A673 (cell line): ENCODE results near the gene GRID1. TPM values are rescaled to one million over a fixed set of nuclear protein-coding genes. Genes with fewer than 3 reads are reported as not detected.

Source experiments
- BruUV-seq: library from RNA; stranded (reverse); fragments of 400-500 nt; replicated peaks from 2 replicates; lab custom pipeline; 2021; lab: Mats Ljungman, UMichigan
- CTCF ChIA-PET: fragments of 300-600 bp; sonication (Branson Sonifier 250); formaldehyde crosslinking; loops from one replicate; lab custom pipeline; 2022; ENCODE audit warnings: antibody characterized with exemption; lab: Charles Lee
- POLR2A ChIA-PET: fragments of 300-600 bp; sonication (Branson Sonifier 250); formaldehyde crosslinking; loops from one replicate; lab custom pipeline; 2022; ENCODE audit warnings: antibody characterized with exemption; ENCODE audit not compliant: low non-redundant PET; lab: Charles Lee
- DNase-seq: peaks from one replicate; pipeline ENCODE4 v3.0.0-alpha.2; 2015; ENCODE audit warnings: low spot score
- H3K27ac ChIP-seq: fragments of 200-600 bp; sonication (generic); 2 replicates; pipeline ENCODE4 v1.5.1; 2016; ENCODE audit warnings: mixed run types, low read depth, mild to moderate bottlenecking, mixed read lengths, antibody characterized with exemption, low read length; ENCODE audit not compliant: poor library complexity, severe bottlenecking
- H3K27me3 ChIP-seq: fragments of 200-600 bp; sonication (generic); replicated peaks from 2 replicates; pipeline ENCODE4 v1.6.1; 2017; ENCODE audit warnings: mixed run types, low read depth, mild to moderate bottlenecking, mixed read lengths, antibody characterized with exemption, low read length; ENCODE audit not compliant: insufficient read depth, poor library complexity
- H3K36me3 ChIP-seq: fragments of 200-600 bp; sonication (generic); 2 replicates; pipeline ENCODE4 v1.6.1; 2016; ENCODE audit warnings: mixed run types, mild to moderate bottlenecking, mixed read lengths, antibody characterized with exemption, low read length; ENCODE audit not compliant: insufficient read depth, poor library complexity, severe bottlenecking
- H3K4me1 ChIP-seq: fragments of 200-600 bp; sonication (generic); 2 replicates; pipeline ENCODE4 v1.6.1; 2017; ENCODE audit warnings: mixed run types, mild to moderate bottlenecking, mixed read lengths, antibody characterized with exemption, low read length; ENCODE audit not compliant: insufficient read depth, poor library complexity, severe bottlenecking
- H3K4me3 ChIP-seq: fragments of 200-600 bp; sonication (generic); 2 replicates; pipeline ENCODE4 v1.5.1; 2016; ENCODE audit warnings: low read depth, mixed run types, mild to moderate bottlenecking, mixed read lengths, low read length; ENCODE audit not compliant: poor library complexity, severe bottlenecking
- H3K9me3 ChIP-seq: fragments of 200-600 bp; sonication (generic); 2 replicates; pipeline ENCODE4 v1.6.1; 2016; ENCODE audit warnings: mixed run types, low read depth, mild to moderate bottlenecking, mixed read lengths, antibody characterized with exemption, low read length; ENCODE audit not compliant: poor library complexity, severe bottlenecking
- EZH2 ChIP-seq: fragments of 200-600 bp; sonication (generic); IDR thresholded peaks from 2 replicates; pipeline ENCODE4 v1.6.1; 2017; ENCODE audit warnings: borderline replicate concordance, low read depth, mild to moderate bottlenecking, mixed read lengths, antibody characterized with exemption, low read length; ENCODE audit not compliant: poor library complexity, severe bottlenecking
- intact Hi-C: fragments of 100-400 bp; cut with micrococcal nuclease; formaldehyde crosslinking; loops from one replicate; pipeline ENCODE4 v1.10.0; 2022; ENCODE audit not compliant: unreplicated experiment
- total RNA-seq: library from RNA; stranded (reverse); gene quantifications from 2 replicates; pipeline ENCODE4 v1.2.3, GENCODE V29; 2021
- TF ChIP-seq, protein P1 (sequence below): fragments of 300-800, 200-600 bp; sonication (generic); conservative IDR thresholded peaks from 2 replicates; pipeline ENCODE4 v1.5.1; 2017; ENCODE audit warnings: low read depth, mild to moderate bottlenecking, antibody characterized with exemption, low read length, moderate library complexity, mixed read lengths

The GRID1 gene
- total RNA-seq, 1 experiment from 2014 or later = not detected

DNA sequence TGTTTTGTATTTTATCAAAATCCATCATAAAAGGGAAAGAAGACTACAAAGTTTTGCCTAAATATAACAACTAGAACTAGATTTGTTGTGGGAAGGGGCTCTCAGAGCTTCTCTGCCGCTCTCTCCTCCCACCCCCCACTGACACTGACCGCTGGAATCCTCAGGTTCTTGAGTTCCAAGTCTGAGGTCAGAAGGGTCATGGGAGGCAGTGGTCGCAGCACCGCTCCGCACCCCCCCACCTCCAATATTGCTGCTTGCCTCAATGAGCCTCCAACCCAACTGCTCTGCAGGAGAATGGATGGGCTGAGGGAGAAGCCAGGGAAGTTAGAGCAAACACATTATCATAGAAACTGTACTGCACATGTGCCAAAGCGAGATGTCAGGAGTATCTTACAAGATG is 359.4 kb downstream of the GRID1 start:
- POLR2A ChIA-PET = no interaction called here
- no peak overlapping the region for H3K27ac ChIP-seq
- H3K4me3 ChIP-seq = no peak overlapping the region
- intact Hi-C loops = no loop called here
- BruUV-seq = no TSS peak
- no peaks in the 10 kb centered on the region for H3K9me3 ChIP-seq
- no peaks in the 10 kb centered on the region for H3K4me1 ChIP-seq
- H3K36me3 ChIP-seq = no peaks in the 10 kb centered on the region
- CTCF ChIA-PET = no interaction called here
- DNase-seq = no peak
- TF ChIP-seq EZH2 = no peak
- TF ChIP-seq, protein P1, sequence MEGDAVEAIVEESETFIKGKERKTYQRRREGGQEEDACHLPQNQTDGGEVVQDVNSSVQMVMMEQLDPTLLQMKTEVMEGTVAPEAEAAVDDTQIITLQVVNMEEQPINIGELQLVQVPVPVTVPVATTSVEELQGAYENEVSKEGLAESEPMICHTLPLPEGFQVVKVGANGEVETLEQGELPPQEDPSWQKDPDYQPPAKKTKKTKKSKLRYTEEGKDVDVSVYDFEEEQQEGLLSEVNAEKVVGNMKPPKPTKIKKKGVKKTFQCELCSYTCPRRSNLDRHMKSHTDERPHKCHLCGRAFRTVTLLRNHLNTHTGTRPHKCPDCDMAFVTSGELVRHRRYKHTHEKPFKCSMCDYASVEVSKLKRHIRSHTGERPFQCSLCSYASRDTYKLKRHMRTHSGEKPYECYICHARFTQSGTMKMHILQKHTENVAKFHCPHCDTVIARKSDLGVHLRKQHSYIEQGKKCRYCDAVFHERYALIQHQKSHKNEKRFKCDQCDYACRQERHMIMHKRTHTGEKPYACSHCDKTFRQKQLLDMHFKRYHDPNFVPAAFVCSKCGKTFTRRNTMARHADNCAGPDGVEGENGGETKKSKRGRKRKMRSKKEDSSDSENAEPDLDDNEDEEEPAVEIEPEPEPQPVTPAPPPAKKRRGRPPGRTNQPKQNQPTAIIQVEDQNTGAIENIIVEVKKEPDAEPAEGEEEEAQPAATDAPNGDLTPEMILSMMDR = no peak
- peaks cover 10% of the 10 kb centered on the region for H3K27me3 ChIP-seq

DNA sequence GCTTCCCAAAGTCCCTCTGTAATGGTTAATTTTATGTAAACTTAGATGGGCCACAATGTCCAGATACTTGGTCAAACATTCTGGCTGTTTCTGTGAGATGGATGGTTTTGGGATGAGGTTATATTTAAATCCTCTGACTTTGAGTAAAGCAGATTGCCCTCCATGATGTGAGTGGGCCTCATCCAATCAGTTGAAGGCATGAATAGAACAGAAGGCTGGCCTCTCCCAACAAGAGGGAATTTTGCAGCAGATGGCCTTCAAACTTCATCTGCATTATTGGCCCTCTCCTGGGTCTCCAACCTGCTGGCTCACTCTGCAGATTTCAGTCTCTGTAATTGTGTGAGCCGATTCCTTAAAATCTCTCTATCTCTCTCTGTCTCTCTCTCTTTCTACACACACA is 362.3 kb downstream of the GRID1 start:
- DNase-seq = no peak
- H3K27me3 ChIP-seq = peaks cover 34% of the 10 kb centered on the region
- H3K9me3 ChIP-seq = no peaks in the 10 kb centered on the region
- CTCF ChIA-PET = no interaction called here
- H3K4me3 ChIP-seq = no peak overlapping the region
- intact Hi-C loops = no loop called here
- POLR2A ChIA-PET = no interaction called here
- no TSS peak for BruUV-seq
- no peak overlapping the region for H3K27ac ChIP-seq
- TF ChIP-seq EZH2 = no peak
- TF ChIP-seq, protein P1 = no peak
- no peaks in the 10 kb centered on the region for H3K4me1 ChIP-seq
- H3K36me3 ChIP-seq = no peaks in the 10 kb centered on the region

DNA sequence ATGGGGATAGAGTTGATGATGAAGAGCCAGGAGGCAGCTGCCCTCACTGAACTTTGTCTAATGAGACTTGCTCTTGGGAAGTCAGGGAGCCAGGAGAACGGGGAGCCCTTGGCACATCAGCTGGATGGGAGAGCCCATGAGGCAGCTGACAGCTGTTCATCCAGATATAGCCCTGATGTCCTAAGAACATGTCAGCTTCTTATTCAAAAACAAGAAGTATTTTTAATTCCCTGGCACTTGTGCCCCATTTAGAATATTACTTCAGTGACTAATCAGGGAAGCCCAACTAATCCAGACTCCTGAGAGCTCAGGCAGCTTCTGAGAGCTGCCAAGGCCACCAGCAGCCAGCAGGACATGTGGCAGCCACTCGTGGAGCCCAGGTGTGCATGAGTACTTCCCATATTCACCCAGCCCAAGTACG is 363.4 kb downstream of the GRID1 start:
- Histone ChIP-seq H3K9me3 (no peaks in the 10 kb centered on the region), H3K4me3 (no peak overlapping the region), H3K4me1 (no peaks in the 10 kb centered on the region), H3K36me3 (no peaks in the 10 kb centered on the region), H3K27ac (no peak overlapping the region), H3K27me3 (peaks cover 37% of the 10 kb centered on the region)
- intact Hi-C loops = no loop called here
- TF ChIP-seq, protein P1 = no peak
- TF ChIP-seq EZH2 = no peak
- ChIA-PET POLR2A (no interaction called here), CTCF (no interaction called here)
- DNase-seq = no peak
- BruUV-seq = no TSS peak
